ENCODE results near the gene KCTD10.

The KCTD10 gene

DNA sequence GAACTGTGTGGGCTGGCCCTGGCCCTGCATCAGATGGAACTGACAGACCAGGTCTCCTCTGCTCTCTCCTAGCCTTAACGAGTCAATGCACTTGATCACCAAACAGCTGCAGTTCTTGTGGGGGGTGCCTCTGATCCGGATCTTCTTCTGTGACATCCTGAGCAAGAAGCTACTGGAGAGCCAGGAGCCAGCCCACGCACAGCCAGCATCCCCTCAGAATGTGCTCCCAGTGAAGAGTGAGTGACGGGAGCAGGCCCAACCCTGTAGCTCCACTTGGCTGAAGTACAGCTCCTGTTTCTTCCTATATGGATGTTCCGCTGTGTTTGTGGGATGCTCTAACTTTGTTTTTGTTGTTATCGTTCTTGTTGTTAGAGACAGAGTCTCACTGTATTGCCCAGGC lies 24.2 kb upstream of the KCTD10 start:
- intact Hi-C loops (cut with DNase I; ENCODE audit: low total_unique reads) = no loop called here
- no peaks in the 10 kb centered on the region for H3K27me3 ChIP-seq
- H3K4me3 ChIP-seq = no peak overlapping the region
- H3K4me1 ChIP-seq = no peaks in the 10 kb centered on the region
- H3K36me3 ChIP-seq = peaks cover 92 to 100% (median 97%) of the 10 kb centered on the region in 3 donors
- no peak for DNase-seq
- H3K9me3 ChIP-seq = no peaks in the 10 kb centered on the region
- TF ChIP-seq, protein P1, sequence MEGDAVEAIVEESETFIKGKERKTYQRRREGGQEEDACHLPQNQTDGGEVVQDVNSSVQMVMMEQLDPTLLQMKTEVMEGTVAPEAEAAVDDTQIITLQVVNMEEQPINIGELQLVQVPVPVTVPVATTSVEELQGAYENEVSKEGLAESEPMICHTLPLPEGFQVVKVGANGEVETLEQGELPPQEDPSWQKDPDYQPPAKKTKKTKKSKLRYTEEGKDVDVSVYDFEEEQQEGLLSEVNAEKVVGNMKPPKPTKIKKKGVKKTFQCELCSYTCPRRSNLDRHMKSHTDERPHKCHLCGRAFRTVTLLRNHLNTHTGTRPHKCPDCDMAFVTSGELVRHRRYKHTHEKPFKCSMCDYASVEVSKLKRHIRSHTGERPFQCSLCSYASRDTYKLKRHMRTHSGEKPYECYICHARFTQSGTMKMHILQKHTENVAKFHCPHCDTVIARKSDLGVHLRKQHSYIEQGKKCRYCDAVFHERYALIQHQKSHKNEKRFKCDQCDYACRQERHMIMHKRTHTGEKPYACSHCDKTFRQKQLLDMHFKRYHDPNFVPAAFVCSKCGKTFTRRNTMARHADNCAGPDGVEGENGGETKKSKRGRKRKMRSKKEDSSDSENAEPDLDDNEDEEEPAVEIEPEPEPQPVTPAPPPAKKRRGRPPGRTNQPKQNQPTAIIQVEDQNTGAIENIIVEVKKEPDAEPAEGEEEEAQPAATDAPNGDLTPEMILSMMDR (IDR thresholded peaks at IDR 0.05) = no peak
- no peak overlapping the region for H3K27ac ChIP-seq

GRCh38 chr12:109500406-109501185 lies 23.5 kb upstream of the KCTD10 start:
- Histone ChIP-seq H3K4me1 (no peaks in the 10 kb centered on the region), H3K36me3 (peaks cover 91 to 100% (median 97%) of the 10 kb centered on the region in 3 donors), H3K27ac (no peak overlapping the region), H3K4me3 (no peak overlapping the region), H3K9me3 (no peaks in the 10 kb centered on the region), H3K27me3 (no peaks in the 10 kb centered on the region)
- TF ChIP-seq, protein P1 (IDR thresholded peaks at IDR 0.05) = no peak
- intact Hi-C loops (cut with DNase I; ENCODE audit: low total_unique reads) = no loop called here
- DNase-seq = no peak

GRCh38 chr12:109497675-109498074 lies 20.6 kb upstream of the KCTD10 start:
- no peak overlapping the region for H3K27ac ChIP-seq
- H3K36me3 ChIP-seq = peaks cover 91 to 100% (median 94%) of the 10 kb centered on the region in 3 donors
- no peaks in the 10 kb centered on the region for H3K9me3 ChIP-seq
- H3K4me3 ChIP-seq = no peak overlapping the region
- DNase-seq = no peak
- TF ChIP-seq, protein P1 (IDR thresholded peaks at IDR 0.05) = no peak
- H3K27me3 ChIP-seq = no peaks in the 10 kb centered on the region
- intact Hi-C loops (cut with DNase I; ENCODE audit: low total_unique reads) = no loop called here
- no peaks in the 10 kb centered on the region for H3K4me1 ChIP-seq

DNA sequence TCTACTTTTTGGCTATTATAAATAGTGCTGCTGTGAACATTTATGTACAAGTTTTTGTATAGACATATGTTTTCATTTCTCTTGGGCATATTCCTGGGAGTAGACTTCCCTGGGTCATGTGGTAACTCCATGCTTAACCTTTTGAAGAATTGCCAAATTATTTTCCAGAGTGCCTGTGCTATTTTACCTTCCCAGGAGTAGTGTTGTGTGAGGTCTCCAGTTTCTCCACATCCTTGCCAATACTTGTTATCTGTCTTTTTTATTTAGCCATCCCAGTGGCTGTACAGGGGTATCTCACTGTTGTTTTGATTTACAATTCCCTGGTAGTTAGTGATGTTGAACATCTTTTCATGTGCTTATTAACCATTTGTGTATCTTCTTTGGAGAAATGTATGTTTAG lies 19.2 kb upstream of the KCTD10 start:
- Histone ChIP-seq H3K9me3 (no peaks in the 10 kb centered on the region), H3K27me3 (no peaks in the 10 kb centered on the region), H3K36me3 (peaks cover 90 to 100% (median 93%) of the 10 kb centered on the region in 3 donors), H3K4me3 (no peak overlapping the region), H3K4me1 (no peaks in the 10 kb centered on the region), H3K27ac (no peak overlapping the region)
- TF ChIP-seq, protein P1 (IDR thresholded peaks at IDR 0.05) = no peak
- intact Hi-C loops (cut with DNase I; ENCODE audit: low total_unique reads) = no loop called here
- no peak for DNase-seq

- peaks cover 87 to 100% (median 93%) of the 10 kb centered on the region in 3 donors for H3K36me3 ChIP-seq
- no peaks in the 10 kb centered on the region for H3K4me1 ChIP-seq
- no peaks in the 10 kb centered on the region for H3K9me3 ChIP-seq
- DNase-seq = no peak
- H3K4me3 ChIP-seq = no peak overlapping the region
- H3K27me3 ChIP-seq = no peaks in the 10 kb centered on the region
- intact Hi-C loops (cut with DNase I; ENCODE audit: low total_unique reads) = no loop called here
- no peak overlapping the region for H3K27ac ChIP-seq
- TF ChIP-seq, protein P1 (IDR thresholded peaks at IDR 0.05) = no peak
Observed at GRCh38 chr12:109495012-109495411, 17.9 kb upstream of the KCTD10 start.

All from tibial artery (tissue), 4 donors.